GM21526 (cell line): ENCODE measurements around the gene MYBPH.

Experiments
- ATAC-seq: cut with Tn5 transposase; IDR thresholded peaks from one replicate; pipeline ENCODE4 v1.9.1; 2021; ENCODE audit warnings: moderate library complexity; ENCODE audit not compliant: unreplicated experiment, low FRiP score

Gene MYBPH

DNA sequence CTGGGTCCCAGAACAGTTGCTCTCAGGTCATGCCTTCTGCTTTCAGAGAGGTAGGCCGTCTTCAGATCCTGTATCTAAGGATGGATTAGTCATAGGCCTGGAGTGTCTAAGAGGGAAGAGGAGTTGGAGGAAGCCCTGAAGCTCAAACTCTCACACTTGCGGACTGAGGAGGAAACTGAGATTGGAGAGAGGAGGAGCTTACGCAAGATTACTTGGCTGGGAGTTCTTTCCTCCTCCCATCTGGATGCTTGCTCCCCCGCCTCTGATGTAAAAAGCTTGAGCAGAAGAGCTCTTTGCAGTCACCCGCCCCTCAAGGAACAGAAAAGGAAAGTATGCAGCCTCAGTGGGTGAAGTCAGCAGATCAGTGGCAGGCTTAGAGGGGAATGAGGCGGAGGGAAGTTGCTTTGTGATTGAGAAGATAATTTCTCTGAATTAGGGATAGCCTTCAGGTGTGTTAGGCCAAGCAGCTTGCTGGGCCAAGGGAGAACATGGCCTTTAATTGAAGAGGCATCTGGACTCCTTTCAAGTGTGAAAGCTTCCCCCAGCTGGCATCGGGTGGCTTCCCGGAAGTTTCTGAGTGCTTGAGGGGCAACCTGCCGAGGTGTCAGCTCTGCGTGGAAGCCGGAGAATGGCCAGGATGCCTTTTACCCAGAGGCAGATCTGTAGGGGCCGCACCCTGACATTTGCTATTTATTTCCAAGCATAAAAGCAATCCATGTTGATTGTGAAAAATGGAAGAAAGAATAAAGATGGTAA, 41.5 kb downstream of the MYBPH start:
- ATAC-seq = no peak

GRCh38 chr1:203131548-203132200, 44.0 kb downstream of the MYBPH start:
- ATAC-seq = no peak

DNA sequence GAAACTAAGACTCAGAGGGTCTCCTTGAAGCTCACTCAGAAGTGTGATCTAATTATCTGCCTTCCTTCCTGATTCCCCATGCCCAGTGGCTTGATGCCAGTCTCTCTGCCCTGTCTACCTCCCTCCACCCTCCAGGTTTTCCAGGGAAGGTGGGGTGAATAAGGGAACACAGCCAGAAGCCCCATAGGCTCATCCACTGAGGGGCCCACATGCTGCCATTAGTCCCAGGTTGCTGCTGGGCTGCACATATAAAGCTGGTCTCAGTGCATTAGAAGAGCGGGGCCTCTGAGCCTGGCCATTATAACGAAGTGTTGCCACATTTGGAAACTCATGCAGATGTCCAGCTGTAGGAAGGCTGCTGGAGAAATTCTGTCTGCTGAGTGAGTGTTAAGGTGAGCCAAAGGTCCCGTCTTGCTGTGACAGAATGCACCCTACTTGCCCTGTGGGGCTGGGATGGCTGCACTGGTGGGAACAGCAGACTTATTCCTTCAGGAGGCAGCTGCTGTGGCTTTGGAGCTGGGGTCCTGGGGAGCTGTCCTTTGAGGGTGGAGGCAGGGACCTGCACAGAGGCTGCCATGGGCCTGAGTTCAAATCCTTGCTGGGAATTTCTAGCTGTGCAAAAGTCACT, 45.2 kb downstream of the MYBPH start:
- ATAC-seq = no peak

DNA sequence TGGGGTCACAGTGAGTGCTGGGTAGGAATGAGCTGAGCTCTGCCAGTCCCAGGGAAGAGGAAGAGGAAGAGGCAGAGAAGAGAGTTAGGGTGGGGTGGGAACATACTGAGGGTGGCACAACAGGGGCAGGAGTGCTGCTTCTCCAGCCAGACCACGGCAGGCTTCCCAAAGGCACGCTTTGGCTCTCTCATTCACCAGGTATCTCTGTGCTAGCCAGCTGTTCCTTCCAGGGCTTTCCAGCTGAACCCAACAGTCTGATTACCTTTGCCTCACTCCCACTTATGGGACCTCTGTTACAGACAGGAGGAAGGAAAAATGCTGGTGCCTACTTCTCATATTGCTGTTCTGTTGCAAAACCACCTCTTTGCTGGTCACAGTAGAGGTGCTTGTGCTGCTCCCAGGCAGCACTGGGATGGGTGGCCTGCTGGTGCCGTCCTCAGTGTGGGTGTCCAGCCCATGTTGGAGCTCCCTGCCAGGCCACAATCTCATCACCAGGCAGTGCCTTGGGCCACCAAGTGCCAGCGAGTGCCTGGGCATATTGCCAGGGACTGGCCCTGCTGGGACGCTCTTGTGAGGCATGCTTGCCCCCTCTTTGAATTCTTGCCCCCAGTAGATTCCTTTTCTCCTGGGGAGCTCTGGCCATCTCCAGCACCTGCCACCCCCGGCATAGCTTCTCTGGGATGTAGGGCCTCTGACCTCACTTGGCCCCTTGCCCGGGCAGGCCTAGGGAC, 46.0 kb downstream of the MYBPH start:
- ATAC-seq = no peak

- ATAC-seq = no peak
Observed at GRCh38 chr1:203128716-203129500, 46.7 kb downstream of the MYBPH start.

GRCh38 chr1:203128431-203128715, 47.3 kb downstream of the MYBPH start:
- ATAC-seq = no peak

GRCh38 chr1:203127666-203128430, 47.8 kb downstream of the MYBPH start, which contains the start of gene ADORA1:
TSS of gene ADORA1 (plus strand) at chr1:203127726. CDS start at chr1:203128842, 1,116 bp downstream.
- ATAC-seq = no peak

DNA sequence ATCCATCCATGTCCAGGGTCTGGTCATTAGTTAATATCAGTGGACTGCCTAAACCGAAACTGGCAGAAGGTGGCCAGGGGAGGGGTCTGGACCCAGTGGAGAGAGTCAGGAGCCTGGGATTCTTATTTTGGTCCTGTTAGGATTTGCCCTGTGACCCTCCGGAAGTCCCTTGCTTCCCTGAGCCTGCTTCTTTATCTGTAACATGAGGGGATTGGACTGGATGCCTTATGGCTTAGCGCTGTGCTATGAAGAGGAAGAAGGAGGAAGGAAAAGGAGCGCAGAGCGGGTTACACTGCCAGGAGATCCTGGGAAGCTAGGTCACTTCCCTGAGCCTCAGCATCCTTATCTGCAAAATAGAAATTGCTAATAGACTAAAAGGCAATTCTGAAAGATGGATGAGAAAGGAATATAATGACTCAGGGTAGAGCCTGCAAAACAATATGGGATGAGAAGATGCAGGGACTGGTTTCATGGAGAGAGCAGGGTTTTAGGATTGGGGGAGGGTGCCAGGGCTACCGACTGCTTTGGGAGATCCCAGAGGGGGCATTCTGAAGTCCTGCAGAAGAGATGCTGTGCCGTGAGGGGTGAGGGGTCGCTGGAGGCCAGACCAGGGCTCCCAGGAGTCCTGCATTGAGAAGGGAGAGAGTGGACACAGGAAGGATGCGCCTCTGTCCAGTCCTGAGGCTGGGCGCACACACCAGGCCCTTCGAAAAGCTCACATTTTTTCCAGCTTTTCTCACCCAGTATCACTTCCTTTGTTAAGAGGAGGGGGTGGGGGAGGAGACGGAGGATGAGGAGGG, 48.6 kb downstream of the MYBPH start:
- no peak for ATAC-seq

DNA sequence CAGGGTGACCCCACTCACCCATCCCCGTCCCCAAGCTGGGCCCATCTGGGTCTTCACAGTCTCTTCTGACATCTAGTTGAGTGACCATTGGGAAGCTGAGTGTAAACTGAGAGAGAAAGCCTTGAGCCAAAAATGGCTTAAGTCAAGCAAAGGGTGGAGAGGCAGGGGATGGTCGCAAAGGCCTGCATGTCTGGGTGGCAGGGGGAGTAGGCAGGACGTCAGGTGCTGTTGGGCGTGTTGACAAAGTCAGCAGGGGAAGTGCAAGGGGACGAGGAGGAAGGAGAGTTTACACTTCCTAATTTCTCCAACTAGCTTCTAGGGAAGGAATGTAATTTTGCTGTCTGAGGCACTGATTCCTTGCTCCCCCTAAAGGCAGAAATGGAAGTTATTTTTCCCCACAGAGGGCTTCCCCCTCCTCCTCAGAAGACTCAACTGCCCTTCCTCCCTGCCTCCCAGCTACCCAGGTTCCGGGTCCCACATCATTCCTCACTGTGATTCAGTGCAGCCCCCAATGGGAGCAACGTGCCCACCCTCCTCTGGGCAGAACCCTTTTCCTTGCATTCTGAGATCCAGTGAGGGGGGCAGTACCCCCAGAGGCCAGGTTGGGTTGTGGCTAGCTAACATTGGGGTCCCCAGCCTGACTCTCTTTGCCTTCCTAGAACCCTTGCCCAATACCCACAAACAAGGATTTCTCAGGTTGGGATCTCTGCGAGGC, 49.3 kb downstream of the MYBPH start:
- ATAC-seq = no peak

DNA sequence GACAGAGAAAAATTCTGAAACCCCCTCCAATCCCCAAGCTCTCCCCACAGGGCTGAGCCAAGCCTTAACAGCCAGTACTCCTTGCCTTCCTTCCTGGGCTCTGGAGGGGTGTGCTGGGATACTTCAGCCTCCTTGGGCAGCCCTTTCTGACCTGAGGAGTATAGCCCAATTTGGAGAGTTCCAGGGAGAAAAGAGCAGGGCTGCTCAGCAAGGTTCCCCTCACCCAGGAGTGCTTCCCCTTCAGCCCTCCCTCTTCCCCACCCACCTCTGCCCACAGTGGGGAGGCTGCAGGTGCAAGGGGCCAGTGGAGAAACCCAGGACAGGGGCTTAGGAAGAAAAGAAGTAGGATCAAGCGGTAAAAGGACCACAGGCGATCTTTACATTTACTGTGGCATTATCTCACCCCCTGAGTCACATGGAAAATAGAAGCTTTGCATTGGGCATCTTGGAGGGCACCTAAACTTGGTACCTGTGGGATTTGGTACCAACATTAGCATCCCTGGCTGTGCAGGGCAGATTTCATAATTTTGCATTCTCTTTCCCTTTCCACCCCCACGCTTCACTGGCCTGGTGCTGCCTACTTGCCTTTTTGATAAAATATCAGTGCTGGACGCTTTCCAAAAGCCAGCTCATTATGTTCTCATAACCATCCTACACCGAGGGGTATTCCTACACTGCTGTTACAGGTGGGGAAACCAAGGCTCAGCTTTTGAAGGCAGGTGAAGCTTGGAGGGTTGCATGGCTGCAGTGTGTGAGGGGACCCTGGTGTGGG, 50.9 kb downstream of the MYBPH start:
- ATAC-seq = no peak

GRCh38 chr1:203124011-203124410, 51.6 kb downstream of the MYBPH start:
- ATAC-seq = no peak

DNA sequence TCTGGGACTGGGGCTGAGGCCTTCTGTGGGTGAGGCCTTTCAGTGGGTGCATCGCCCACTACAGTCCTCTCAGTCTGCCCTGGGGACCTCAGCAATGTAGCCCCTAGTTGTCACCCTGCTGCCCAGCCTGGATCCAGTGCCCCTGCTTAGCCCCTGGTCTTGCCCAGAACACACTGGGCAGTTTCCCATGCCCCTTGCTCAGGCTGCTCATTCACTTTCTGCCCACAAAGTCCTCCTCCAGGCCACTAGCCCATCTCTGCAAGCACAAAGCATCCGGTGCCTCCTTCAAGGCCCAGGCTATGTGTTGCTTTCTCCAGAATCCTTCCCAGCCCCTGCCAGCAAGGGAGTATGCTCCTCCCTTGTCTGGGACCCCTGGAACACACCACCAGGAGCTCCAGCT, 53.5 kb downstream of the MYBPH start:
- no peak for ATAC-seq

DNA sequence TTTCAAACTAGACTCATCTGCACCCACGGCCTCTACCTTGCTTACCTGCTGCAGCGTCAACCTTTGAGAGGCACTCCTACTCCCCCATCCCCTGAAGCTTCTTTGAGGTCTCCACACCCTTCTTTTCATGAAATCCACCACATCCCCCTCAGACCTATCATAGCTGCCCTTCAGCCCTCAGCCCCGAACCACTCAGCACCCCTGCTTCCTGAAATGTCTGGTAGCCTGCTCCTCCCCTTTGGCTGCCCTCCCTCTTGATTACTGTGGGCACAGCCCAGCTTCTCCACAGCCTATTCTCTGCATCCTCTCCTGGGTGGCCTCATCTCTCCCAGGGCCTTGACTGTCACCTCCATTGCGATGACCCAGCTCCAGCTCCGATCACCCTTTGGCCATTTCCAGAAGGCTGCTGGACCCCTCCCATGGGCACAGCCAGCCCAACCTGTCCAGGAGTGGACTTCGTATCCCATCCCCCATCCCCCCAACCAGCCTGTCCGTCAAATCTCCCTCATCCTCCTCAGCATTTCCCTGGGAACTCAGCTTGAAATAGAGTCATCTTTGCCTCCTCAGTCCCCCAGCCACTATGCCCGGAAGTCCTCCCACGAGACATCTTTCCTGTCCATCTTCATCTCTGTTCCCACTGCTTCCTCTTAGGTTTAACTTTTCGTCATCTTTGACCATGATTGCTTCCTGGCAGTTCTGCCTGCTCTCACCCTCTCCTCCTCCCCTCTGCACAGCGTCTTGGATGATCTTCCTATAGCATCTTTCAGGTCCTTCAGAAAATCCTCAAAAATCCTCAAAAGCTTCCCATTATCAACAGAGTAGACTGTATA, 54.2 kb downstream of the MYBPH start:
- no peak for ATAC-seq

- no peak for ATAC-seq
Observed at GRCh38 chr1:203120325-203121153, 55.1 kb downstream of the MYBPH start.
